GM12878 (cell line): Measurements from ENCODE around the gene ARID5B. TPM values are rescaled to one million over a fixed set of nuclear protein-coding genes. Genes with fewer than 3 reads are reported as not detected.

Experiments used
- ATAC-seq: fragments of 200-7000 bp; cut with Tn5 transposase; 3 replicates; pipeline ENCODE4 v1.9.1; 2020; ENCODE audit warnings: mild to moderate bottlenecking, moderate library complexity
- BruUV-seq: library from RNA; stranded (reverse); fragments of 400-500 nt; replicated peaks from 2 replicates; lab custom pipeline; 2021; lab: Mats Ljungman, UMichigan
- CTCF ChIA-PET: fragments of 300-600 bp; sonication (Branson Sonifier 250); formaldehyde crosslinking; extraction: SDS; loops from one replicate; lab custom pipeline; 2021; ENCODE audit warnings: inconsistent platforms; lab: Yijun Ruan, JAX
- POLR2A ChIA-PET: fragments of 350-600 bp; formaldehyde crosslinking; extraction: SDS; loops from one replicate; lab custom pipeline; 2021; ENCODE audit warnings: inconsistent platforms; lab: Charles Lee
- RAD21 ChIA-PET: fragments of 300-600 bp; sonication (Branson Sonifier 250); formaldehyde crosslinking; loops from one replicate; lab custom pipeline; 2023; ENCODE audit warnings: antibody characterized with exemption; ENCODE audit not compliant: unreplicated experiment; lab: Charles Lee
- SMC1A ChIA-PET: fragments of 300-600 bp; sonication (Branson Sonifier 250); formaldehyde crosslinking; loops from one replicate; lab custom pipeline; 2023; ENCODE audit not compliant: unreplicated experiment, uncharacterized antibody; lab: Charles Lee
- DNase-seq: peaks from one replicate; pipeline ENCODE4 v3.0.0-alpha.2; 2011; ENCODE audit warnings: low read depth, low spot score
- FAIRE-seq: peaks from 3 replicates; lab custom pipeline; 2011; peaks lifted over from hg19 to GRCh38; lab: Jason Lieb, UNC
- H2AFZ ChIP-seq: 2 replicates; pipeline ENCODE4 v1.6.0; 2011; ENCODE audit warnings: low read depth, low read length, control low read depth; ENCODE audit not compliant: control insufficient read depth
- H3K27ac ChIP-seq: 2 replicates; pipeline ENCODE4 v1.5.1; 2011; ENCODE audit warnings: control low read depth; ENCODE audit not compliant: control insufficient read depth, insufficient read depth
- H3K27me3 ChIP-seq, 2 experiments: replicated peaks in 1 of 2; 2 replicates each; pipeline versions ENCODE4 v1.6.0 to v1.6.1; 2011; ENCODE audit warnings: low read length in 1 of 2; ENCODE audit not compliant: control insufficient read depth in 2 of 2, insufficient read depth in 2 of 2
- H3K36me3 ChIP-seq, 2 experiments: 2 replicates each; pipeline ENCODE4 v1.5.1; 2011; ENCODE audit warnings: low read length in 1 of 2; ENCODE audit not compliant: control insufficient read depth in 2 of 2, insufficient read depth in 2 of 2
- H3K4me1 ChIP-seq: 2 replicates; pipeline ENCODE4 v1.6.1; 2011; ENCODE audit warnings: mild to moderate bottlenecking, low read length, moderate library complexity, mixed read lengths; ENCODE audit not compliant: control insufficient read depth, insufficient read depth
- H3K4me2 ChIP-seq: 2 replicates; pipeline ENCODE4 v1.6.0; 2011; ENCODE audit warnings: control low read depth; ENCODE audit not compliant: control insufficient read depth, insufficient read depth
- H3K4me3 ChIP-seq: fragments of 200-600 bp; sonication (generic); 2 replicates; pipeline ENCODE4 v1.5.1; 2016
- H3K79me2 ChIP-seq: 2 replicates; pipeline ENCODE4 v1.6.0; 2011; ENCODE audit warnings: low read length; ENCODE audit not compliant: control insufficient read depth, insufficient read depth
- H3K9ac ChIP-seq: 2 replicates; pipeline ENCODE4 v1.8.0; 2011; ENCODE audit warnings: low read length, control low read depth, mixed read lengths; ENCODE audit not compliant: control insufficient read depth, insufficient read depth
- H3K9me3 ChIP-seq: replicated peaks from 3 replicates; pipeline ENCODE4 v1.5.1; 2011; ENCODE audit warnings: mild to moderate bottlenecking, low read length; ENCODE audit not compliant: control insufficient read depth, insufficient read depth
- H4K20me1 ChIP-seq: 2 replicates; pipeline ENCODE4 v1.6.0; 2011; ENCODE audit not compliant: control insufficient read depth, insufficient read depth
- BMI1 ChIP-seq: fragments of 450-650 bp; IDR thresholded peaks from 2 replicates; pipeline ENCODE4 v1.6.1; 2016; ENCODE audit warnings: mild to moderate bottlenecking, moderate library complexity, borderline replicate concordance
- CBX3 ChIP-seq: fragments of 200-600 bp; sonication (generic); IDR thresholded peaks from 2 replicates; pipeline ENCODE4 v1.6.1; 2016; ENCODE audit warnings: low read depth, borderline replicate concordance
- EP300 ChIP-seq, 2 experiments: fragments of 150-350 bp in 1 of 2; IDR thresholded peaks; 2 replicates each; pipeline ENCODE4 v1.6.1; 2011 to 2012; ENCODE audit warnings: low read depth in 2 of 2, low read length in 2 of 2, borderline replicate concordance in 1 of 2, improper control_type of control experiment in 1 of 2, inconsistent platforms in 1 of 2; ENCODE audit not compliant: control insufficient read depth in 1 of 2
- HDAC6 ChIP-seq: fragments of 200-600 bp; sonication (generic); IDR thresholded peaks from one replicate; pipeline ENCODE4 v1.8.0; 2017; ENCODE audit warnings: antibody characterized with exemption; ENCODE audit not compliant: unreplicated experiment
- JUNB ChIP-seq: IDR thresholded peaks from 2 replicates; pipeline ENCODE4 v1.6.1; 2016; ENCODE audit warnings: antibody characterized with exemption, mild to moderate bottlenecking
- NBN ChIP-seq: fragments of 450-650 bp; IDR thresholded peaks from 2 replicates; pipeline ENCODE4 v1.6.1; 2016
- NFIC ChIP-seq: IDR thresholded peaks from 2 replicates; pipeline ENCODE4 v1.6.1; 2012; ENCODE audit warnings: low read depth, mild to moderate bottlenecking, inconsistent platforms, low read length, moderate library complexity
- RBBP5 ChIP-seq: fragments of 200-600 bp; sonication (generic); conservative IDR thresholded peaks from 2 replicates; pipeline ENCODE4 v1.6.1; 2016
- WGBS: methylation state at CpG from one replicate; pipeline ENCODE4 v1.1.6; 2016; ENCODE audit warnings: low lambda C conversion rate; ENCODE audit not compliant: insufficient replicate concordance, insufficient coverage; ENCODE audit errors: missing lambda C conversion rate; 5-methylcytosine and 5-hydroxymethylcytosine counted together
- in situ Hi-C: fragments of 300-500 bp; cut with MboI; formaldehyde crosslinking; loops from 9 replicates; pipeline ENCODE4 v1.14.3; 2018; ENCODE audit warnings: mixed read lengths
- intact Hi-C: fragments of 100-400 bp; cut with micrococcal nuclease; formaldehyde crosslinking; loops from one replicate; pipeline ENCODE4 v1.14.2; 2022; ENCODE audit not compliant: unreplicated experiment
- polyA plus RNA-seq, 11 experiments: library from polyadenylated mRNA; depleted of rRNA in 4 of 11; unstranded in 6 of 11; stranded (reverse) in 5 of 11; fragments of >200 nt; fragmentation: Nextera tagmentation in 4 of 11; fragmentation: Illumina TruSeq in 1 of 11; extraction: Ambion mirVana in 4 of 11; extraction: Trizol in 1 of 11; gene quantifications; 1 replicate in 1 of 11; 2 replicates in 10 of 11; pipeline versions ENCODE4 v1.2.1 to v1.2.3, GENCODE V29; 2011 to 2016; ENCODE audit warnings: inconsistent platforms in 2 of 11, missing spikeins in 2 of 11, low read depth in 1 of 11
- total RNA-seq, 4 experiments: library from RNA; depleted of rRNA in 3 of 4; stranded (reverse); fragments of >200 nt in 3 of 4; fragmentation: Illumina TruSeq in 1 of 4; extraction: Trizol in 1 of 4; gene quantifications; 2 replicates each; pipeline versions ENCODE4 v1.2.1 to v1.2.3, GENCODE V29; 2013 to 2021
- TF ChIP-seq, protein P1 (sequence below): IDR thresholded peaks from 2 replicates; pipeline ENCODE4 v1.6.1; 2012; ENCODE audit warnings: low read length, inconsistent platforms

ARID5B gene
- total and polyA plus RNA-seq, 10 of the 15 experiments (the other 5 are each of a cell fraction or from before 2014, with no cell fraction given) = 2.7 to 8.5 (median 6.1) TPM

DNA sequence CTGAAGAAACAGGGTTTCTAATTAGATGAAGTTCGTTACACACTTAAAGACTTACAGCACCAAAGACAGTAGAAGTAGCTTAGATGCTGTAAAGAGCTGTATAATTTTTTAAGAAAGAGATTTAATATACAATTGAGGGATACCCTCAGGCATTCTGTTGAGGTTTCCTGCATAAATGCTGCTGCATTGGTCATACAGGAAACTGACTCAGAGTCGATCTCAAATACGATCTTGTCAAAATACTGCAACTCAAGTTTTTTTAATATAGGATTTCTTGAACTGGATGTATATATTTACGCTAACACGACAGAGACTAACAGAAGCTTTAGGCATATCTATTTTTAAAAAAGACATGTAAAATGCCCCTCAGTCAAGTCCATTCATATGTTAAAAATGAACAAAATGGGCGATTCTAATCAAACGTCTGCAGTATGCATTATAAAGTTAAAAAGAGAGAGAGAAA is 2.4 kb upstream of the ARID5B start:
- ATAC-seq (no peak), DNase-seq (no peak), FAIRE-seq (no peak)
- H3K36me3 ChIP-seq = no peaks in the 10 kb centered on the region
- peak overlapping the region; percentile 96 for H3K27ac ChIP-seq
- in situ Hi-C loops = loop anchor here (5.0 kb wide), 1 partner anchor 343 kb away; no protein-coding TSS in a partner anchor
- TF ChIP-seq, protein P1, sequence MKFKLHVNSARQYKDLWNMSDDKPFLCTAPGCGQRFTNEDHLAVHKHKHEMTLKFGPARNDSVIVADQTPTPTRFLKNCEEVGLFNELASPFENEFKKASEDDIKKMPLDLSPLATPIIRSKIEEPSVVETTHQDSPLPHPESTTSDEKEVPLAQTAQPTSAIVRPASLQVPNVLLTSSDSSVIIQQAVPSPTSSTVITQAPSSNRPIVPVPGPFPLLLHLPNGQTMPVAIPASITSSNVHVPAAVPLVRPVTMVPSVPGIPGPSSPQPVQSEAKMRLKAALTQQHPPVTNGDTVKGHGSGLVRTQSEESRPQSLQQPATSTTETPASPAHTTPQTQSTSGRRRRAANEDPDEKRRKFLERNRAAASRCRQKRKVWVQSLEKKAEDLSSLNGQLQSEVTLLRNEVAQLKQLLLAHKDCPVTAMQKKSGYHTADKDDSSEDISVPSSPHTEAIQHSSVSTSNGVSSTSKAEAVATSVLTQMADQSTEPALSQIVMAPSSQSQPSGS = 0 out of 2 replicates have a peak, but pooled peaks have one; percentile 29
- no peak for TF ChIP-seq JUNB
- H3K4me2 ChIP-seq = peak overlapping the region; percentile 91
- no TSS peak for BruUV-seq
- 1% methylated on average over 7 of the region's 7 CpGs for WGBS
- RAD21 ChIA-PET = interaction anchor here (0.8 to 4.5 kb wide), 9 partner anchors 12 to 346 kb away, joined by 3 to 27 read pairs (median 5); no protein-coding TSS in a partner anchor
- POLR2A ChIA-PET = interaction anchor here (0.5 to 0.6 kb wide), 2 partner anchors 44 to 1446 kb away, joined by 4 to 6 read pairs; no protein-coding TSS in a partner anchor
- peaks cover 28% of the 10 kb centered on the region for H3K4me1 ChIP-seq
- peak overlapping the region; percentile 96 for H3K9ac ChIP-seq
- SMC1A ChIA-PET = interaction anchor here (0.6 to 5.0 kb wide), 14 partner anchors 35 to 348 kb away, joined by 3 to 42 read pairs (median 4); no protein-coding TSS in a partner anchor
- no peaks in the 10 kb centered on the region for H3K9me3 ChIP-seq
- no peaks in the 10 kb centered on the region for H4K20me1 ChIP-seq
- no peaks in the 10 kb centered on the region for H3K27me3 ChIP-seq
- H3K4me3 ChIP-seq = peak overlapping the region; percentile 85
- CTCF ChIA-PET = interaction anchor here (0.9 to 6.1 kb wide), 7 partner anchors 17 to 349 kb away, joined by 3 to 86 read pairs (median 4); no protein-coding TSS in a partner anchor
- H3K79me2 ChIP-seq = peaks cover 34% of the 10 kb centered on the region
- intact Hi-C loops = no loop called here
- H2AFZ ChIP-seq = peak overlapping the region; percentile 59

DNA sequence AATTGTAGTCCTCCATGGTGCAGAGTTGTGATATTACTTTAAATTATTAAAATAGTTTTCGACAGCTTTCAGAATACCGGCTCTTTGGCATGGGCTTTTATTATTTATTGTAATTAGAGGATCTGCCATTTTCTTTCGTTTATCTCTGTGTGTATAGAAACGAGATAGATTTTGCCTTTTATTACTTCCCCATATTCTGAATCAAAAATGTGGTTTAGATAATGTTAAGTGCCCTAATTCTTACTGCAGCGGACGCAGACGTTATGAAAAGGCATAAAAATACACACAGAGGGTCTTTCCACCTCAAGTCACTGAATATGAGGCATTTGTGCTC is 1.9 kb upstream of the ARID5B start:
- intact Hi-C loops (no loop called here), in situ Hi-C loops (loop anchor here (5.0 kb wide), 1 partner anchor 343 kb away; no protein-coding TSS in a partner anchor)
- Histone ChIP-seq H3K9ac (peak overlapping the region; percentile 96), H3K4me1 (peaks cover 31% of the 10 kb centered on the region), H4K20me1 (no peaks in the 10 kb centered on the region), H2AFZ (peak overlapping the region; percentile 59), H3K36me3 (no peaks in the 10 kb centered on the region), H3K27ac (peak overlapping the region; percentile 96), H3K4me3 (peak overlapping the region; percentile 85), H3K27me3 (no peaks in the 10 kb centered on the region), H3K4me2 (peak overlapping the region; percentile 91), H3K9me3 (no peaks in the 10 kb centered on the region), H3K79me2 (peaks cover 39% of the 10 kb centered on the region)
- CTCF ChIA-PET = interaction anchor here (0.9 to 6.1 kb wide), 7 partner anchors 17 to 1083 kb away, joined by 3 to 86 read pairs (median 4); no protein-coding TSS in a partner anchor
- DNase-seq (no peak), ATAC-seq (no peak), FAIRE-seq (no peak)
- TSS peak; percentile 66 for BruUV-seq
- SMC1A ChIA-PET = interaction anchor here (0.6 to 5.0 kb wide), 19 partner anchors 35 to 345 kb away, joined by 3 to 42 read pairs (median 3); no protein-coding TSS in a partner anchor
- RAD21 ChIA-PET = interaction anchor here (0.8 to 4.5 kb wide), 13 partner anchors 13 to 345 kb away, joined by 3 to 27 read pairs (median 4); no protein-coding TSS in a partner anchor
- POLR2A ChIA-PET = no interaction called here
- WGBS = 2% methylated on average over 7 of the region's 7 CpGs
- TF ChIP-seq HDAC6 = no peak
- TF ChIP-seq CBX3 = no peak
- TF ChIP-seq RBBP5 = 0 out of 2 replicates have a peak, but pooled peaks have one; percentile 3
- TF ChIP-seq NBN = peak; percentile 11; the same call in 1 of the 2 replicates
- TF ChIP-seq BMI1 = peak; percentile 73; the same call in 1 of the 2 replicates
- TF ChIP-seq EP300 (IDR thresholded peaks at IDR 0.05; ENCODE audit: borderline replicate concordance in 1 of 2, control insufficient read depth in 1 of 2, low read depth in 2 of 2, low read length in 2 of 2) = 0 out of 4 replicates have a peak, but pooled peaks of 1 of the 2 experiments have one; percentile 27
- TF ChIP-seq NFIC = peak; percentile 9; the same call in 1 of the 2 replicates
- TF ChIP-seq, all 136 proteins: peak for 5
